HG03354 (cell line): Measurements from ENCODE around the gene PTPRT.

Experiments used
- ATAC-seq: cut with Tn5 transposase; IDR thresholded peaks from one replicate; pipeline ENCODE4 v1.9.1; 2021; ENCODE audit warnings: mild to moderate bottlenecking; ENCODE audit not compliant: unreplicated experiment, poor library complexity, severe bottlenecking

Gene PTPRT

DNA sequence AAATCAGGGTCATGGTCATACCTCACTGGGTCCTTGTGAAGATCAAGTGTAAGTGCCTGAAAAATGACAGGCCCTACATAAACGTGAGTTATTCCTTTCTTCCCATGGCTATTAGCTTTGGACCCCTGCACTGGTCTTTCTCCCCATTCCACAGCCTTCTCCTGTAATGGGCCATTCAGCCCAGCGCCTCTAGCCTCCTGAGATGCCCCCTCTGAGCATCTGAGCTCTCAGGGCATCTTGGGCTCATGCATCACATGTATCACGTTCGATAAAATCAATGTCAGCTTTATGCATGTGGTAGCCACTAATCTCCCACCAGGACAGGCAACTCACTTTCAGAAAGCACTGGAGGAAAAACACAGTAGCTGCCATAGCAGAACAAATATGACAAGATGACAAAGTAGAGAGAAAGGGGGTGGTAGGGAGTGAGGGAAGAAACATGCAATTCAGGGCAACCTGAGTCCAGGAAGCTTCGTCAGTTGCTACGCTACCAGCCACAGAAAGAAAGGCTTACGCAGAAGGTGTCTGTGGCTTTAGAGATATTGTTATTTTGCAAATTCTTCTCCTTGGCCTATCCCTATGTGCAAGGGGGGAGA, 498.8 kb downstream of the PTPRT start:
- no peak for ATAC-seq

DNA sequence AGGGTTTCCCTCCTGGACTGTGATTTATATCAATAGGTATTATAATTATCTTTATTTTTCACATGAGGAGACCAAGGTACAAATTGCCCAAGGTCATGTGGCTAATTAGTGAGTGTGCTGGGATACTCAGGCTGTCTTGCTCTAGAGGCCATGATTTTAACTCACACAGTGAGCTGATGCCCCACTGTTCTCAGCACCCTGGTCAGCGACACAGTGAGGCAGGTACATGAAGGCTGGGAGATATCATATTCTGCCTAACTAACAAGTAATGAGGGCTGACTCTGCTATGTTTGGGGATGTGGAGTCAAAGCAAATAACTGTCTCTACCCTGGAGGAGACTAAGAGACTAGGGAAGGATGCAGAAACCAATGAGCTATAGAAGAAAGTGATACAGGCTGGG, 501.1 kb downstream of the PTPRT start:
- ATAC-seq, result no peak

DNA sequence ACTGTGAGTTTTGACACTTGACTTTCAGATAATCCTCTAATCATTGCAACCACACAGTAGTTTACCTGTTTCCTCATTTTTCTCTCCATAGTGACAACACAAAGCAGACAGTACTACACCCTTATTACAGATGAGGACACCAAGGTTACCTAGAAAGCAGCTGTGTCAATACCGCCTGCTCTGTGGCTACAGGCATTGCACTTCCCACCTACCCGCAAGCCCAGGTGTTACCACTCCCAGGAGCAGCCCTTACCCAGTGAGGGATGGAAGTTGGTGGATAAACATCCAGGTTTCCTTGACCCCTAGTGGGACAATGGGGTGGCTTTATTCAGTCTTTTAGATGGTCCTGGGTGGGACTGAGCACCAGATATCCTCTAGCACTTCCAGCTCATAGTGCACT, 503.6 kb downstream of the PTPRT start:
- ATAC-seq, result no peak

DNA sequence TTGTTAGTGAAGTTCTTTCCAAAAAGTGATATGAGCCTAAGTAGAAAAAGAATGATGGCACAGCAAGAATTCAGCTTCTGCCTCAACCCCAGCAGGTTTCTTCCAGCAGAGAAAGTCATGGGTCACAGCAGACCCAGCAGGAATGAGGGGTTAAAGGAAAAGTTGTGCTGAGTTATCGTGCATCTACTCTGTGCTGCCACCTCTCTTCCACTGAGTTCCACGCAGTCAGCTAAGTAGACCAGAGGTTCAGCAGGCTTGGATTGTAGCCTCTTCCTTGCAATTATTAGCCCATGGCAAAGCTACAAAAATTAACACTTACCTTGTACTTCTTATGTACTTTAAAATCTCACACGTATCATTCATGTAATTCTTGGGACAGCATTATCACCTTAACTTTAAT, 510.8 kb downstream of the PTPRT start:
- no peak for ATAC-seq

DNA sequence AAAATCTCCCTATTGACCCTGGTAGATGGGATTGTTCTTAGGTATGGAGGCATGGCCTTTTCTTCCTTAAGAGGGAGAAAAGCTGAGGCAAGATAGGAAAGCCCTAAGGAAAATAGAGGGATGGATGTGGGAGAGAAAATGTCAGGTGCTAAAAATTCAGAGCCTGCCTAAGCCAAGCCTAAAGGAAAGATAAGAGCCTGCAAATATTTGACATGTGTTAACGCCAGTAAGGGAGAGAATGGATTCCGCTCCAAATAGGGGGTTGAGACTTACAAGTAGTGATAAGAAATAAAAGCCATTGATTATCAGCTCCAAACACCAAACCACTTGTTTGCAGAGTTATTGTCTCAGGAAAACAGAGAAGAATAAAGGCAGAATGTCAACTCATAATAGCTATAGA, 533.6 kb downstream of the PTPRT start:
- no peak for ATAC-seq

DNA sequence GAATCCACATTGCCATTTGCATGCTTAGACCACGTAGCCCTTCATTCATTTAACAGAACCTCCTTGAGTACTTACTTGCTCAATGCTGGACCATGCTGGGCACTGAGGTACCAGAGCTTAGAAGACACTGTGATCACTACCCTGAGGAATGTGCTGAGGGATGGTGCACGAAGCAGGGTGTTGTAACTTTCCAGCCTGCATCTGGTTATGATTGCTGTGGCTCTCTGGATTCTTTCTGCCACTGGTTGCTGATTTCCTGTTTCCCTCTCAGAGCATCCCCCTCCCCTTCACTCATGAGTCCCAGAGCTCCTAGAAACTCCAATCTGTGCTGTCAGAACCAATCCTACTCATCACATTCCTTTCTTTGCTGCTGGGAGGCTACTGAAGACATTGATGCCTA, 537.4 kb downstream of the PTPRT start:
- no peak for ATAC-seq

DNA sequence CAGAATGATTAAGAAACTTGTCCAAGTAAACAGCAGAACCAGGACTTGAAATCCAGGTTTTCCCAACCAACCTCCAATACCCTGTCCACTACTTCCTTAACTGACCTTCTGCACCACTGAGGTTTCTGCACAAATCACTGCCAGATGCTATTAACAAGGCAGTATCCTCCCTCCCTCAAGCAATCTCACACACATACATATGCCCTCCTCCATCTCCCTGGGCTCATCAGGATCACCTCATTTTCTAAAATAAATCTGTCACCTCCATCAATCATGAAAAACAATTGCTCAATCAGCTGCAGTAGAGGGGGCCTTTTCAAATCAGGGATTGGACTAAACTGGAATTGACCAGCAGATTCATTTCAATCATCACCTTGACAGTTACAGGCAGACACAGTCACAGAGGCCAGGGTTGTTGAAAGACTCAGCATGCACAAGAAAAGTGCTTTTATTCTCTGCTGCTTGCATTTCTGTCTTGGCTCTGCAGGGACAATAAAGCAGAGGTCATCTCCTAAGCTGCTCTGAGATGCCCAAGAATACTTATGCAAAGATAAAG, 539.4 kb downstream of the PTPRT start:
- no peak for ATAC-seq

DNA sequence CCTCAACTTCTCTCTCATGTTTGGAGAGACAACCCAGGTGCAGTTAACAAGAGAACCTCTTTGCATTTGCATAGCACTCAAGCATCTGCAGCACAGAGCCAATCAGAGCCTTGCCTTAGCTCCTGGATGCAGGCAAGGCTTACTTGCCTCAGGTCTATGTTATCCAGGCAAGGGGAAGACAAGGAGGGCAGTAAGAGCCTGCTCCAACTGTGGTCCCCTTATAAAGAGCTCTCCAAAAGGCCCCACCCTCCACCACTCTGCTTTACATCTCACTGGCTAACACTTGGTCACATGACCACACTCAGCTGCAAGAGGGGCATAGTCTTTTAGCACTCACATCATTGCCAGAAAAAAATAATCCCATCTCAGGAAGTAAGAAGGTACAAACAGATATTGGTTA, 540.0 kb downstream of the PTPRT start:
- no peak for ATAC-seq

DNA sequence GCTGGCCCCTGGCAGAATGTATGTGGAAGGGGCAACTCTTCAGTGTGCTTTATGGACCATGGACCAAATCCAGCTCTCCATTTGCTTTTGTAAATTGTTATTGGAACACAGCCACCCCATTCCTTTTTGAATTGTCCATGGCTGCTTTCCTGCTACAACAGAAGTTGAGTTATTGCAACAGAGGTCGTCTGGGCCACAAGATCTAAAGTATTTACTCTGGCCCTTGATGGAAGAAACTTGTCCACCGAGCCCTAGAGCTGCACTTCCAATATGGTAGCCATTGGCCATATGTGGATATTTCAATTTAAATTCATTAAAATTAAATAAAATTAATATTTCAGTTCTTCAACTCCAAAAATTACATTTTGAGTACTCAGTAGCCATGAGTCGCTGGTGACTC, 543.5 kb downstream of the PTPRT start:
- ATAC-seq, result no peak

DNA sequence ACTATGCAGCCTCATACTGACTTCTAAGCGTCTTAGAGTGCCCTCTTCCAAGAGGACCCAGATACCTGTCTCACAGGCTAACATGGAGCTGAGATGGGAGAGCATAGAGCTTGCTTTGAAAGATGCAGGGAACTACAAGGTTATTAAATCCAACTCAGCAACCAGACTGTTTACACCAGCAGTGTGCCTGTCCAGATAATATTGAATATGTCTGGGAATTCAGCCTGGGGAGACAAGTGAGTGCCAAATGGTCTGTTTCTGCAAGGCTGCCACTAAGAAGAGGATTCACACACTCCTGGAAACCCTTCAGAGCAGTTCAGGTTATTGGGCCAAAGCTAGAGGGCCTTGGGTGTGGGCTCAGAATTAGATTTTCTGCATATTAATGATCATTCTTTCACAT, 547.8 kb downstream of the PTPRT start:
- ATAC-seq, result no peak

DNA sequence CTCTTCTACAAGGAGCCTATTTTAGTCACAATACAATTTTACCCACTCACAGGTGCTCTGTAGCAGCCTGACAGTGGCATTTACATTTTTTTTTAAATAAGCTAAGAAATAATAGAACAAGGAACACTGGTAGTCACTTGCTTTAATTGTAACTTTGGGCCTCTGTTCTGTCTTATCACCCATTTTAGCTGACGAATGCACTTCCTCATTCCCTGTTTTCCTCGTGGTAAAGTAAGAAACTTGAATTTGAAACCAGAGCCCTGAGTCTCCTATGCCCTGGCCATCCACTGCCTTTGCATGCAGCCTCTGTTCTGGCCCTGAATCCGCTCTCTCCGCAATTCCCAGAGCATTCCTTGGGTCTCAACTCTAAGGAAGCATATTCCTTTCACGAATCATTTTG, 550.6 kb downstream of the PTPRT start:
- no peak for ATAC-seq

DNA sequence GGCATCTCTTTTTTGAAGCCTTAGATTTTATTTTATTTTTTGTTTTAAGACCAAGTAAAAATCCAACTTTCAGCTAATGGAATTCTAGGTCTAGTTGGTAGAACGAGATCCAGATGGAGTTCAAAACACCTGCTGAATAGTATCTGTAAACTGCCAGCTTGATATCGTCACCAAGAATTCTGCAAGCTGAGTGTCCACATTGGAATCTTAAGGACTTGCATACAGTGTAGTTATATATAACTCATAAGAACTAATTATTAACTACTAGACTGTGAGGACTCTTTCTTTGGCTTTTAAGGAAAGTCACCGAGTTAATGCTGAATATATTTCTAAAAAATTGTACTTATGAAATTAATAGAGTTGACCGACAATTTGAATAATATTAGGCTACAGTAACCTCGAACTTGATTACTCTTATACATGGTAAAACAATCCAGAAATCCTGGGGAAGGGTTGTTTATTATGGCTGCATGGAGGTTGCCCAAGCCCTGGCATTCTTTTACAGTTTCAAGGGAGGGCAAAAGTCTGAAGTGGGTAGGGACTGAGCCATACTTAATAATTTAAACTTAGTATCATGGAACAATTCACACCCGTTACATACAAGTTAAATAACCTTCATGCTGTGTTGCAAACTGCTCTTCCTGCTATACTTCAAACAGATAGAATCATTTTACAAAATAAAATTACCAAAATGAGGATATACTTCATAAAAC, 553.9 kb downstream of the PTPRT start:
- ATAC-seq, result no peak

DNA sequence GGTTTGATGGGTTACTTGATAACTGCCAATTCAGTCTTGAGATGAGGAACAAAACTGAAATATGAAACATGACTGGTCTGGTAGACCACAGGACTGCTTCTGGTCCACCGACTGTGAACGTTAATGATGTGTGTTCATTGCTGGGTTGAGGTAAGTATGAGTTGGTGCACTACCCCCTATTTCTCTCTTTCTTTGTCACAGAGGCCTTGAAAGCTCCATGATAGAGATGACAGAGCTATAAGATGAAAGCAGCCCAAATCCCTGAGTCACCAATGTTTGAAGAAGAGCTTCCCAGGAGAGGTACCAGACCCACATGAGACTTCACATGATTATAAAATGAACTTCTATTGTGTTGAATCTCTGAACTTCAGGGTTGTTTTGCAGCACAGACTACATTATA, 555.5 kb downstream of the PTPRT start:
- no peak for ATAC-seq

DNA sequence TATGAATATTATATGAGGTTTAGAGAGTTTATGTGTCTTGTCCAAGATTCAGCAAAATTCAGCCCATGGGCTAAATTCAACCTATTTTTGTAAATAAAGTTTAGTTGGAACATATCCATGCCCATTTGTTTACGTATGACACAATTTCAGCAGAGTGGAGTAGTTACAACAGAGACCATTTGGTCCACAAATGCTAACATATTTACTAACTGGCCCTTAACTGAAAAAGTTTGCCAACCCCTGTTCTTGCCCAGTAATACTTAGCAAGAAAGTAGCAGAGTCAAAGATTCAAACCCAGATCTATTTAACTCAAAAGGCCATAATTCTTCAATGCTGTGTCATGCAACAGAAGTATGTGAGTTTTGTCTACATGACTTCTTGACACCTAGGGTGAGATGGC, 561.0 kb downstream of the PTPRT start:
- no peak for ATAC-seq

DNA sequence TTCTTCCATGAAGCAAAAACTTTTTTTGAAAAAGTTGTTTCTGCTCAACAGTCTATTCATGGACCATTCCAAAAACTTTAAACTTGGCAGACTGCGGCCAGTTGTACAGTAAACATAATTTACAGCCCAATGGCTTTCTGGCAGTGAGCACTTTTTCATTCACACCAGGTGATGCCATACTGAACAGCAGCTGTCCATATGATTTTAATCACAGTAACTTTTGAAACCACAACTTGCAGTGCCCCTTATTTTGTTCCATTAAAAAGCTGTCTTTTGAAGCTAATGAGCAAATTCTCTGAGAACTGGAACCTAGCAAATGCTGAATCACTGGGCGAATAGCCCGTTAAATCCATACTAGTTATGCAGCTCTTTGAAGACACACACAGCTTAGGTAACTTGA, 576.6 kb downstream of the PTPRT start:
- ATAC-seq, result no peak

DNA sequence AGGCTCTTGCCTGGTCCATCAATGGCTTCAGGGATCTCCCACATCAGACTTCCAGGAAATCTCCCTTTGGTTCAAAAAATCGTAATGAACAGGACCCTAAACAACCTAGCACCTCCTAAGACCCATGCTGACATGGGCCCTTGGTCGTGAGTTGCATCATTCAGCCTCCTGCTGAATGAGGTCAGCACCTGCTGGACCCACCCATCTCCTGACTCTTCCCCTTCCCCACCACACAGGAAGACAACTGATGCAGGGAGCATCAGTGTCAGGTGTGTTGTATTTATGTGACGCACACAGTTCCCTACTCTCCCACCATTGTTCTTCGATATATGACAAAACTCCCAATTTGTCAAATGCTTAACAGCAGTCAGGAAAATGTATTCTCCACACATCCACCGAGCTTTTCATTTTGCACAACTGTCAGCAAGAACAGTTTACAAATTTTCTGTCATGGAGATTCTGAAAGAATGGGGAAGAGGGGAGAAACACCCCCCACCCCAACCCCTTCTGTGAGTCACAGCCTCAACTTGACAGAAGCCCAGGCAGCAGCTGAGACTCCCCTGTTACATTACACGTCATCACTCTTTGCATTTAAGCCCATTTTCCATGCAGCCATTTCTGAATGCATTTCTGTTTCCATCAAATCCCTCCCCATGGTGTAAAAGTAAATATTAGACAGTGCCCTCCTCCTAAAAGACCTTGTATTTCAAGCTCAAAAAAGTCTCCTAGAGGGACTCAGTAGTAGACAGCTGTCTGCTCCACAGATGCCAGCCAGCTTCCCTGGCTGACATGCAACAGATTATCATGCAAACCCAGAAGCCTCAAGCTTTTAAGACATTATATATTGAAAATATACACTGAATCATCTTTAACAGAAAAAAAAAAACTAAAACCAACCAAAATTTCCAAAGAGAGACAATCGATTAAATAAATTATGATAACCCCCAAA, 577.5 kb downstream of the PTPRT start:
- no peak for ATAC-seq

DNA sequence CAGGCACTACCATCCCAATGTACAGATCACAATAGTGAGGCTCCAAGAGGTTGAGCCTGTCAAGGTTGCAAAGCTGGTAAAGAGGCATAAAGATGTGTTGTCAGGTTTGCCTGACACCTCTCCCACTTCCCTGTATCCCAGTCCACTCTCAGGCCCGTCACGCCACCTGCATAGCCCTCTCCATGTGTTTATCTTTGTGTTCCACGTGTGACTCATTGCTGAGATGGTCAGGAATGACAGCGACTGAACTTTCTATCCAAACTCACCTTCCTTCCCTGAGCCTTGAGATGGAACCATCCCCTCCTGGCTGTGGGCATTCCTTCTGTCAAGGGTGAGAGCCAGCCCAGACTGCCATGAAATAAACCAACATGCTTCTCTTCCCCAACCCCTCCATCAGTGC, 578.3 kb downstream of the PTPRT start:
- ATAC-seq, result no peak

DNA sequence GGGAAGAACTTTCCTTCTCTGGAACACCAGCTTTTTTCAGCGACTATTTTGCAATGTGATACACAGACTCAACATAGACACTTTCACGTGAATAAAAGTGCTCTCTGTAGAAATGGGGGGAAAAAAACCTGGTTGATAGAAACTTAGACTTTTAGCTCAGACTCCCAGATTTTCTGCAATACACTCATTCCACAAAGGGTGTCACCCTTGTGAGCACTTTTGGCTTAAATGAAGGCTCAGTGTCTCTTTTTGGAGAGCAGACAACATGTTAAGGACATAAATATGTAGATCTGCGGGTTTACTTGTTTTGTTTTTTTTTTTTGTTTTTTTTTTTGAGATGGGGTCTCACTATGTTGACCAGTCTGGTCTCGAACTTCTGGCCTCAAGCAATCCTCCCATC, 579.6 kb downstream of the PTPRT start:
- no peak for ATAC-seq

DNA sequence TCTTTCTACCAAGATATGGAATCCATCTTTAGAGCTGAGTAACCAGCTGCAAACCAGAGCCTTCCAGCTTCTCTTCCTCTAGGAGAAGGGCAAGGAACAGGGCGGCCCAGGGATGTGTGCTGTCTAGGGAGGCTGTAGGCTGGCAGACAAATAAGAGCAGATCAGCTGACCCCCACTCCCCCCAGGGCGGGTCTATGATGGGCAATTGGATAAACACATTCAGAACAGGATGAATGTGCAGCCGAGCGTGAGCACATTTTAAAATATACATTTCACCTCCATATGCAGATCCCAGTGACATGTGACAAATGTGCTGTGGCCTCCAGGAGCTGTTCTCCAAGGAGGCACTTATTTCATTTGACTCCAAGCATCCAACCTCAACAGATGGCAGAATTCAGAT, 580.1 kb downstream of the PTPRT start:
- no peak for ATAC-seq
